Activated T-helper 2 cell treated with anti-CD3 and anti-CD28 coated beads, Interferon-gamma antibody, Interleukin-2, Interleukin-4, amounts not matched to agents 10 μg/mL and 5 μg/mL and 100 μg/mL, durations not matched to agents 14 hours and 24 hours and 36 hours (primary cell): ENCODE results near the gene DNASE2. TPM values are rescaled to one million over a fixed set of nuclear protein-coding genes. Genes with fewer than 3 reads are reported as not detected.
"Not testable (repeated sequence)": the region's sequence is repeated elsewhere in the genome, so short reads cannot be mapped to it uniquely, and the experiment has no call there.

Source experiments
- DNase-seq: peaks from one replicate; pipeline ENCODE4 v3.0.0; 2021; ENCODE audit warnings: low spot score
- H3K27ac Mint-ChIP-seq: one replicate; pipeline ENCODE4 v1.8.0; 2021; ENCODE audit warnings: mixed read lengths
- H3K27me3 Mint-ChIP-seq: one replicate; pipeline ENCODE4 v1.8.0; 2021; ENCODE audit warnings: low read depth, mixed read lengths
- H3K36me3 Mint-ChIP-seq: one replicate; pipeline ENCODE4 v1.8.0; 2021; ENCODE audit warnings: low read depth, mixed read lengths
- H3K4me1 Mint-ChIP-seq: one replicate; pipeline ENCODE4 v1.8.0; 2021; ENCODE audit warnings: low read depth, mixed read lengths
- H3K4me3 Mint-ChIP-seq: one replicate; pipeline ENCODE4 v1.8.0; 2021; ENCODE audit warnings: low read depth, mild to moderate bottlenecking, moderate library complexity, mixed read lengths
- H3K9me3 Mint-ChIP-seq: one replicate; pipeline ENCODE4 v1.8.0; 2021; ENCODE audit warnings: mixed read lengths
- intact Hi-C: fragments of 100-400 bp; cut with micrococcal nuclease; formaldehyde crosslinking; loops from one replicate; pipeline ENCODE4 v1.15.1; 2023
- total RNA-seq: library from RNA; stranded (reverse); gene quantifications from 2 replicates; pipeline ENCODE4 v1.2.3, GENCODE V29; 2022

DNASE2 gene
- total RNA-seq, 1 donor from 2014 or later, result 25.6 TPM

DNA sequence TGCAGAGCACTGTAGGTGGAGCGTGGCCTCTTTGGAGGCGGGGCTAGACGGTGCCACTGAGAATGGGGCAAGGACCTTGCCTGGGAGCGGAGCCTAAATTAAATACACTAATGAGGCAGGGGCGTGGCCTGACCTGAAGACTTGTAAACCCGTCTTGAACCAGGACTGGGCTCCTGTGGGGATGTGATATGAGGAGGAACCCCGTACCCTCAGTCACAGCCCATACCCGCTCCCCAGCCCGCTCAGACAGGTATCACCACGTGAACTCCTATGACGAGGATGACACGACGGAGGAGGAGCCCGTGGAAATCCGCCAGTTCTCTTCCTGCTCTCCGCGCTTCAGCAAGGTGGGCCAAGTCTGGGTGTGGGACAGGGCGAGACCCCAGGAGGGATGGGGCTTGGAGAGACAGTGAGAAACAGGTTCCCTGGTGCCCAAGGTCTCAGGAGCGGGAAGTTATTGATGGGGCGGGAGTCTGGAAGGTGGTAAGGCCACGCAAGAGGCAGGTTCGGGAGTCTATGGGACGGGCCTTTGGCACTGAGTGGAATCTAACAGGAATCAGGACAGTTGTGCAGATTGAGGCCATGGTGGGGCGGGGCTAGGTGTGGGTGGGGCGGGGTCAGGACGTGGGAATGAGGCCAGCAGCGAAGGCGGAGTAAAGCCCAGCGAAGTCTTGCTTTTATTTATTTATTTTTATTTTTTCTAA lies 14.7 kb downstream of the DNASE2 start:
- intact Hi-C loops, result no loop called here
- Mint-ChIP-seq H3K4me1 (peaks cover 9% of the 10 kb centered on the region), H3K9me3 (no peaks in the 10 kb centered on the region), H3K4me3 (peak overlapping the region; percentile 24), H3K27ac (no peak overlapping the region), H3K27me3 (no peaks in the 10 kb centered on the region), H3K36me3 (no peaks in the 10 kb centered on the region)
- no peak for DNase-seq

DNA sequence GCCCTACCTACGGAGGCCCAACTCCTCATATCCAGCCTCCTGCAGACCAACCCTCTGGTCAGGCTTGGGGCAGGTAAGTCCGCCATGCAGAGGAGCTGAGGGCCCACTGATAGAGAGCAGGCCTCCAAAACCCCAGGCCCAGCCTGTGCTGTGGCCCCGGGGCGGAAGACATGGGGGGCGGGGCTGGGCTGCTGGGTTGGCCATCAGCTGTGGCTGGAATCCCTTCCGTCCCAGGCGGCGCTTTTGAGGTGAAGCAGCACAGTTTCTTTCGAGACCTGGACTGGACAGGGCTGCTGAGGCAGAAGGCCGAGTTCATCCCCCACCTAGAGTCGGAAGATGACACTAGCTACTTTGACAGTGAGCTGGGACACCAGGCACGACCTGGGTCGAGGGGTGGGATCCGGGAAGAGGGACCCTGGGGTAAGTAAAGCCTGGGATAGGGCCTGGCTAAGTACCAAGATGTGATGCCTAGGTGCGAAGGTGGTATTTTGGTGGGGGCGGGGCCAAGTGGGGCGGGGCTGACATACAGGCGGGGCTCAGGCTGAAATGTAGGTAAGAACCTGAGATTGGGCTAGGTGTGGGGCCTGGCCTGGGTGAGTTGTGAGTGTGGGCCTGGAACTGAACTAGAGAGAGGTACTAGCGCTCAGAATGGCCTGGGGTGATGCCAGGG lies 15.4 kb downstream of the DNASE2 start:
- no peak for DNase-seq
- Mint-ChIP-seq H3K36me3 (no peaks in the 10 kb centered on the region), H3K27me3 (no peaks in the 10 kb centered on the region), H3K4me3 (peak overlapping the region; percentile 24), H3K4me1 (peaks cover 9% of the 10 kb centered on the region), H3K27ac (no peak overlapping the region), H3K9me3 (no peaks in the 10 kb centered on the region)
- intact Hi-C loops, result no loop called here

DNA sequence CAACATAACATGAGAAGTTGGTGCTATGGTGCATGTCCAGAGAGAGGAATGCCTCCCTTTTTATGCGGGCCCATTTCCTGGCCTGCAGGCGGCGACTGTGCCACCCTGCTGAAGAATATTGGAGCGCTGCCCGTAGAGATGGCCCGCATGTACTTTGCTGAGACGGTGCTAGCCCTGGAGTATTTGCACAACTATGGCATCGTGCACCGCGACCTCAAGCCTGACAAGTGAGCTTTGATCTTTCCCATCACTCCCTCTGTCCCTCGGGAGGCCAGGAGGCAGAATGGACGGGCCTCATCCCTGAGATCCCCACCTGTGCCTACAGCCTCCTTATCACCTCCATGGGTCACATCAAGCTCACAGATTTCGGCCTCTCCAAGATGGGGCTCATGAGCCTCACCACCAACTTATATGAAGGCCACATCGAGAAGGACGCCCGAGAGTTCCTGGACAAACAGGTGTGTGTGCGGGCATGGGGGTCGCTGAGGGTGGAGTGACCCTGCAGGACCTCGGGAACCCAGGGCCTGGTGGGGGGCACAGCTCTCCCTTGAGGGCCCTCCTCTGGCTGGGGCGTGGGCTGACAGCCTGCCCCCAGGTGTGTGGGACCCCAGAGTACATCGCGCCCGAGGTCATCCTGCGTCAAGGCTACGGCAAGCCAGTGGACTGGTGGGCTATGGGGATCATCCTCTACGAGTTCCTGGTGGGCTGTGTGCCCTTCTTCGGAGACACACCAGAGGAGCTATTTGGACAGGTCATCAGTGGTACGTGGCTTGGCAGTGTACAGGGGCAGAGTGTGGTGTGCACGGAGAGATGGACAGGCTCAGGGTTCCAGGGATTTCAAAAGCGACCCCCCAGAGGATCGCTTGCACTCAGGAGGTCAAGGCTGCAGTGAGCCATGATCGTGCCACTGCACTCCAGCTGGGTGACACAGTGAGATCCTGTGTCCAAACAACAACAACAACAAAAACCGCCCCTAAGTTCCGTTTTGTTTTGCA lies 16.2 kb downstream of the DNASE2 start:
- intact Hi-C loops, result no loop called here
- no peaks in the 10 kb centered on the region for H3K36me3 Mint-ChIP-seq

DNA sequence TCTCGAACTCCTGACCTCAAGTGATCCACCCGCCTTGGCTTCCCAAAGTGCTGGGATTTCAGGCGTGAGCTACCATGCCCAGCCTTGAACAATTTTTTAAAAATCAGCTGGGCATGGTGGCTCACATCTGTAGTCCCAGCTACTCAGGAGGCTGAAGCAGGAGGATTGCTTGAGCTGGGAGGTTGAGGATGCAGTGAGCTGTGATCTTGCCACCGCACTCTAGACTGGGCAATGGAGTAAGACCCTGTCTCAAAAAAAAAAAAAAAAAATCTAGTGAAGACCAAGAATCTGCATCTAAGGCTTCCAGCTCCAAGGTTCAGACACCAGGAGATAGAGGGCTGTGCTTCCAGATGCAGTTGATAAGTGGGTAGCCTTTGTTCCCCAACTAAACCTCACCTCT lies 17.1 kb downstream of the DNASE2 start:
- no peak for DNase-seq
- intact Hi-C loops, result no loop called here
- Mint-ChIP-seq H3K27me3 (no peaks in the 10 kb centered on the region), H3K4me1 (peaks cover 9% of the 10 kb centered on the region), H3K9me3 (no peaks in the 10 kb centered on the region), H3K36me3 (no peaks in the 10 kb centered on the region), H3K4me3 (no peak overlapping the region), H3K27ac (no peak overlapping the region)

More for the DNA sequence above, 16.2 kb downstream of the DNASE2 start:
- DNase-seq, result no peak
- Mint-ChIP-seq H3K4me3 (no peak overlapping the region), H3K9me3 (no peaks in the 10 kb centered on the region), H3K27me3 (no peaks in the 10 kb centered on the region), H3K4me1 (peaks cover 9% of the 10 kb centered on the region), H3K27ac (no peak overlapping the region)

DNA sequence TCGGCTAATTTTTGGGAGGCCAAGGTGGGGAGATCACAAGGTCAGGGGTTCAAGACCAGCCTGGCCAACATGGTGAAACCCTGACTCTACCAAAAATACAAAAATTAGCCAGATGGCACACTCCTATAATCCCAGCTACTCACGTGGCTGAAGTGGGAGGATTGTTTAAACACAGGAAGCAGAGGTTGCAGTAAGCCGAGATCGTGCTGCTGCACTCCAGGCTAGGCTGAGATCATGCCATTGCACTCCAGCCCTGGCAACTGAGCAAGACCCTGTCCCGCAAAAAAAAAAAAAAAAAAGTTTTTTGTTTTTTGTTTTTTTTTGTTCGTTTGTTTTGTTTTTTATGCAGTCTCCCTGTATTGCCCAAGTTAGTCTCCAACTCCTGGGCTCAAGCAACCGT lies 21.7 kb downstream of the DNASE2 start:
- no peaks in the 10 kb centered on the region for H3K4me1 Mint-ChIP-seq
- no peak for DNase-seq
- H3K27me3 Mint-ChIP-seq, result no peaks in the 10 kb centered on the region
- H3K4me3 Mint-ChIP-seq, result no peak overlapping the region
- no peaks in the 10 kb centered on the region for H3K9me3 Mint-ChIP-seq
- no peaks in the 10 kb centered on the region for H3K36me3 Mint-ChIP-seq
- no peak overlapping the region for H3K27ac Mint-ChIP-seq
- intact Hi-C loops, result no loop called here

DNA sequence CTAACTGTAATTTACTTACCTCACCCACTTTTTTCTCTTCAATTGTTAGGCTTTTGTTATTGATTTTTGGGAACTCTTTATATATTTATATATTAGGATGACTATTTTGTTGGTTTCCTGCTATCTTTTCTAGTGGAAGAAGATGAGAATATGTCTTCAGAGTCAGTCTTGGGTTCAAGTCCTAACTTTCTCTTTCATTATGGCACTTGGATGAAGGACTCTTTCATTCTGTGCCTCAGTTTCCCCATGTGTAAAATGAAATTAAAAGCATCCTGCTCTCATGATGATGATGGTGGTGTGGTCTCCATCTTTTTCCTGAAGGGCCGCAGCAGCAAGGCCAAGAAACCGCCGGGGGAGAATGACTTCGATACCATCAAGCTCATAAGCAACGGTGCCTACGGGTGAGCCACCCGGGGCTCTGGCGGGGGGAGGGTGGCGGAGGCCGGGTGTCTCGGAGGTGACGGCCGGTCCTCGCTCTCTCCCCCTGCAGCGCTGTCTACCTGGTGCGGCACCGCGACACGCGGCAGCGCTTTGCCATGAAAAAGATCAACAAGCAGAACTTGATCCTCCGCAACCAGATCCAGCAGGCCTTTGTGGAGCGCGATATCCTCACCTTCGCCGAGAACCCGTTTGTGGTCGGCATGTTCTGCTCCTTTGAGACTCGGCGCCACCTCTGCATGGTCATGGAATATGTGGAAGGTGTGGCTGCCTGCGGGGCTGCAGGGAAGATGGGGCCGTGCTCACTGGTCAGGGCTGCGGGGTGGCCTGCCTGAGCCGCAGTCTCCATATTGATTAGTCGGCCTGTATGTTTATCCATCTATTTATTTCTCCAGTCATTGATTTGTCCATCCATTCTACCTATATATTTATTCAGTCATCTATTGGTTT lies 23.0 kb downstream of the DNASE2 start:
- Mint-ChIP-seq H3K9me3 (no peaks in the 10 kb centered on the region), H3K27ac (no peak overlapping the region), H3K36me3 (no peaks in the 10 kb centered on the region), H3K27me3 (no peaks in the 10 kb centered on the region), H3K4me1 (no peaks in the 10 kb centered on the region), H3K4me3 (no peak overlapping the region)
- intact Hi-C loops, result no loop called here
- no peak for DNase-seq

DNA sequence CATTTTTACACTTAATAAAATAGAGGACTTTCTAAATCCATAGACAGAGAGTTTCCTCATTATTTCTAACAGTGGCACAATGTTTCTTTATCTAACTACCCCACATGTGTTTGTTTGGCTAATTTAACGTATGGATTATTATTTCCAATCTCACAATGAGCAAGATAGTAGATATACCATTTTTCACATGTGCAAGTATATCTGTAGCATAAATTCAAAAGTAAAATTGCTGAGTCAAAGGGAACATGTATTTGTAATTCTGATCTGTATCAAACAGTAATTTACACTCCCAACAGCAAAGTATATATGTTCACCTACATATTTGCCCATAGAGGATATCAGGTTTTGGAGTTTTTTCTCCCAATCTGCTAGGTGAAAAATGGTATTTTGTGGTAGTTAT lies 24.6 kb downstream of the DNASE2 start:
- no peaks in the 10 kb centered on the region for H3K4me1 Mint-ChIP-seq
- H3K4me3 Mint-ChIP-seq, result no peak overlapping the region
- intact Hi-C loops, result no loop called here
- no peak overlapping the region for H3K27ac Mint-ChIP-seq
- DNase-seq, result no peak
- H3K9me3 Mint-ChIP-seq, result no peaks in the 10 kb centered on the region
- no peaks in the 10 kb centered on the region for H3K36me3 Mint-ChIP-seq
- no peaks in the 10 kb centered on the region for H3K27me3 Mint-ChIP-seq

DNA sequence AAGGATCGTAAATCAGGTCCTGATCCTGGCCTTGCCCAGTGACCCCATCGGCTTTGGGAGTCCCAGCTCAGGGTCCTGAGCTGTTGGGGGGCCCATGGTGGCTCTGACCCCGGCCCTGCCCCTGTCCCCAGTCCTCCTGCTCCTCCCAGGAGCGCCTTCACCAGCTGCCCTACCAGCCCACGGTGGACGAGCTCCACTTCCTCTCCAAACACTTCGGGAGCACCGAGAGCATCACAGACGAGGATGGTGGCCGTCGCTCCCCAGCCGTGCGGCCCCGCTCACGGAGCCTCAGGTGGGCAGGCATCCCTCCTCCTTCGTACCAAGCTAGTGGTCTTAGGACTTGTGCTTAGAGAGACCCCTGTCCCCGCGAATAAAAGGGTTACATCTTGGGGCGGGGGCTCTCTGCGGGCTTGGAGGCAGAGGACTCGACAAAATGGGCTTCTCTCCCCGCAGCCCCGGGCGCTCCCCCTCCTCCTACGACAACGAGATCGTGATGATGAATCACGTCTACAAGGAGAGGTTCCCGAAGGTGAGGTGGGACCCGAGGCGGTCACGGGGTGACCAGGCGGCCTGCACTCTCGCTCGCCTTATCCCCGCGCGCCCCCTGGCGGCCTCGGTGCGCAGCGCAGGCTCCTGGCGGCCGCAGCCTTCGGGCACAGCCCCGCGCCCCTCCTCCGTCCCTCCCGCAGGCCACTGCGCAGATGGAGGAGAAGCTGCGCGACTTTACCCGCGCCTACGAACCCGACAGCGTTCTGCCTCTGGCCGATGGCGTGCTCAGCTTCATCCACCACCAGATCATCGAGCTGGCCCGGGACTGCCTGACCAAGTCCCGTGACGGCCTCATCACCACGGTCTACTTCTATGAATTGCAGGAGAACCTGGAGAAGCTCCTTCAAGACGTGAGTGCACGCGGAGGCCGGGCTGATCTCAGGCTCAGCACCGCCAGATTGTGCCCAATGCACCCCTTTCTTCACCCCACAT lies 33.8 kb downstream of the DNASE2 start:
- DNase-seq, result peak; percentile 78
- intact Hi-C loops, result loop anchor here (1.0 to 10.0 kb wide), 4 partner anchors 81 to 293 kb away; partner anchors contain the start of genes DHPS and ZNF564
- Mint-ChIP-seq H3K9me3 (no peaks in the 10 kb centered on the region), H3K36me3 (no peaks in the 10 kb centered on the region), H3K4me3 (peak overlapping the region; percentile 65), H3K27me3 (peaks cover 10% of the 10 kb centered on the region), H3K27ac (no peak overlapping the region), H3K4me1 (peaks cover 9% of the 10 kb centered on the region)

DNA sequence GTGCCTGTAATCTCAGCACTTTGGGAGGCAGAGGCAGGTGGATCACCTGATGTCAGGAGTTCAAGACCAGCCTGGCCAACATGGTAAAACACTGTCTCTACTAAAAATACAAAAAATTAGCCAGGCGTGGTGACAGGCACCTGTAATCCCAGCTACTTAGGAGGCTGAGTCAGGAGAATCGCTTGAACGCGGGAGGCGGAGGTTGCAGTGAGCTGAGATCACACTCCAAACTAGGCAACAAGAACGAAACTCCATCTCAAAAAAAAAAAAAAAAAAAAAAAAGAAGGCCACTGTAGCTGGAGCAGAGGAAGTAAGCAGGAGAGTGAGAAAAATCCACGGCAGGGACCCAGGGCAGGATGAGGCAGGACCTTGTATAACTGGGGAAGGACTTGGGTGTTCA lies 34.6 kb downstream of the DNASE2 start:
- not testable (repeated sequence) for H3K36me3 Mint-ChIP-seq, H3K4me3 Mint-ChIP-seq, H3K27ac Mint-ChIP-seq, DNase-seq, H3K9me3 Mint-ChIP-seq
- Mint-ChIP-seq H3K4me1 (peaks cover 10% of the 10 kb centered on the region), H3K27me3 (peaks cover 13% of the 10 kb centered on the region)
- intact Hi-C loops, result loop anchor here (1.0 to 10.0 kb wide), 4 partner anchors 80 to 292 kb away; partner anchors contain the start of genes DHPS and ZNF564

DNA sequence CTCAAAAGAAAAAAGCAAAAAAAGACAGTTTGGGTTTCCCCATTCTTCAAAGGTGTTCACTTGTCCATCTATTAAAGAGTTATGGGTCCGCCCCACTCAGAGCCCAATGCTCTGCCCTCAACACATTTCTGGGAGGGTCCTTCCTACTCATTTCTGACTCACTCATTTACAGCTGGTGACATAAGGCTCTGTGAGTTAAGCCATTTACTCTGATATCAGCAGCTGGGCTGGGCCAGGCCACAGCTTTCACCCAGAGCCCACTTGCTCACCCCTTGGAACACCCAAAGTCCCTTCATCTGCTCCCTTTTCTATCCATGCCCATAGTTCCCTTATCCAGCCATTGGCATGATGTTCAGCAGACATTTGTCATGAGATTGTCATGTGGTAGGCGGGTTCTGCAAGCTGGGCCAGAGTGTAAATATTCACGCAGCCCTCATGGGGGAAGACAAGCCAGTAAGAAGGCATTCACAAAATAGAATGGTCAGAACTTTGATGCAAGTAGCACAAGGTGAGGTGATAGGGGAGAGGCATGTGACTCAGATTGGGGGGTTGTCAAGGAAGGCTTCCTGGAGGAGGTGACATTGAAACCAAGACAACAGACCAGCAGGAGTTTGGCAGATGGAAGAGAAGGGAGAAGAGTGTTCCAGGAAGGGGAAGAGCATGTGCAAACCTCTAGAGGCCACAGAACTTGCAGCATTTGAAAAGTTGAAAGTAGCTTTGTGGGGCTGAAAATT lies 37.1 kb downstream of the DNASE2 start:
- peaks cover 33% of the 10 kb centered on the region for H3K27me3 Mint-ChIP-seq
- intact Hi-C loops, result loop anchor here (10.0 kb wide), 1 partner anchor 289 kb away; the partner anchor contains the start of gene ZNF564
- no peak overlapping the region for H3K4me3 Mint-ChIP-seq
- no peak for DNase-seq
- H3K4me1 Mint-ChIP-seq, result peaks cover 26% of the 10 kb centered on the region
- no peaks in the 10 kb centered on the region for H3K36me3 Mint-ChIP-seq
- H3K27ac Mint-ChIP-seq, result peak overlapping the region; percentile 5
- no peaks in the 10 kb centered on the region for H3K9me3 Mint-ChIP-seq
